Fibroblast of skin of left biceps (primary cell): ENCODE data around the gene RAB3B.
"Not testable (repeated sequence)": the region's sequence is repeated elsewhere in the genome, so short reads cannot be mapped to it uniquely, and the experiment has no call there.

Experiments used
- DNase-seq, 2 experiments: peaks; one replicate each; pipeline ENCODE4 v3.0.0-alpha.2; 2013; ENCODE audit warnings: low read depth in 2 of 2

Gene RAB3B

DNA sequence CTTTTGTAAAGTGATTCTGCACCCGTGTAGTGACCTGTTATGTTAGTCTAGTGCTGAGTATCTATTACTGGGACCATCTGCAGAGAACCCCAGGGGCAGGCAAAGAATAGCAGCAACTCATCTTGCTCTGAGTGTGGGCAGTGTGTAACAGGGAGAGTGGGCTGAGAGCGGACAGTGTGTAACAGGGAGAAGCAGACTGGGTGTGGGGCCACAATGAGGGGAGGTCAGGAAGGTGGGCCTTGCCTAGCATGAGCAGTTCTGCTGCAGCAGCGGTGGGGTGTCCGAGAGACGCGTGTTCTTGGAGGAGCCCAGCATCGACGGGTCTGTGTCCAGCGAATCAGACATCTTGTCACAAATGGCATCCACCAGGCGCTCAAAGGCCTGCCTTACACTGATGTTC, 70.8 kb downstream of the RAB3B start:
- no peak for DNase-seq

DNA sequence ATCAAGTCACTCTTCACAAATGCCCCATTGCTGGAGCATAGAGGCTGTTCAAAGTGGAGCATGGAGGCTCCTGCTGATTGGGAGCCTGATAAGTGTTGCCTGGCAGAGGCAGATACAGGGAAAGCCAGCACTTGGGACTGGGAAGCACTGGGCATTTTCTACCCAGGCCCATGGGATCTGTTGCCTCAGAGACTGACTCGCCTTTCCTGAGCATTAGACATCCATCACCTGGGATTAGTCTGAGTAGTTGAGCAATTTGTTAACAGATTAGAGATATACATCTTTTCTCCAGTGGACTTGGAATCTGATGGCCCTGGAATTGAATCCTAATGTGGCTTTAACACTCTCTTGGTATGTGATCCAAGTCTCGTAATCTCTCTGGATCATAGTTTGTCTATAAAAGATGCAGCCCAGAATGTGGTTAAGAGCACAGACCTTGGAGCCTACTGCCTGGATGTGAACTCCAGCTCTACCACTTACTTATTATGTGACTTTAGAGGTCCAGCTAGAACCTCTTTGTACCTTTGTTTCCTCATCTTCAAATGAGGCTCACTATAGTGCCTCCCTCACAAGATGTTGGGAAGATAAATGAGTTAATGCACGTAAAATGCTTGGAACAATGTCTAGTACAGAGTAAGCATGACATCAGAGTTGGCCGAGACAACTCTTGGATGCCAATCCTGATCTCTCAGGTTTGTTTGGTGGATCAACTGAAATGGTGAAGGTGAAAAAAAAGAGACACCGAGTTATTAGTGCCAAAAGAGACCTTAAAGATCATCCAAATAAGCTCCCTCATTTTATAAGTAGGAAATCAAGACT, 73.7 kb downstream of the RAB3B start:
- DNase-seq, result no peak

DNA sequence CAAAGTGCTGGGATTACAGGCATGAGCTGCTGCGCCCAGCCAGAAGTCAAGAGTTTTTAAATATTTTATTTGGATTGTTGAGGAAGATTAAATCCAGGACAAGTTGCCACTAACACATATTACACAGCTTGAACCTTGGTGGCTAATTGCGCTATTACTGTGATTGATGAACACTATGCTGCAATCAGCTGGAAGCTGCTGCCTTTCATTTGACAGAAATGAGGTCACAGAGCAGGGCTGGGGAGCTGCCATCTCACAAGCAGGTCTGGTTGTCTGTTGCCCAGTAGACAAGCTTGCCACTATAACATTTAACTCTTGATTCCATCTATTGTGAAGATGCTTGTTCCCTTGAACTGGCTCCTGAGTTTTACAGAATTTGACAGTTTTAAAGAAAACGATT, 74.5 kb downstream of the RAB3B start:
- no peak for DNase-seq

DNA sequence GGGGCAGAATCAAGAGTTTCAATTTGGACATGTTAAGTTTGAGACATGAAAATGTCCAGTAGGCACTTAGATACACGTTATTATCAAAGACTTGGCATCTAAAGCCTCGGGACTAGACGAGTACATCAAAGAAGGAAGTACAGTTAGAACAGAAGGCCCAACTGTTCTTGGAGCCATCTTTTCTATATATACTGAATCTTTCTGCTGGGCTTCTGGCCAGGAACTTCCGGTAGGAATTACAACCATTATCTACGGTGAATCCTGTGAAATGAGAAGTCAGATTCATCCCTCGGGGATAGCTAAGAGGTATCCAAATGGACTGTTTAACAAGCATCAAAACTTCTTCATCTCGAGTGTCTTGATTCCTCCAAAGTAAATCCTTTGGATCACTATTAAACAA, 77.6 kb downstream of the RAB3B start:
- no peak for DNase-seq

DNA sequence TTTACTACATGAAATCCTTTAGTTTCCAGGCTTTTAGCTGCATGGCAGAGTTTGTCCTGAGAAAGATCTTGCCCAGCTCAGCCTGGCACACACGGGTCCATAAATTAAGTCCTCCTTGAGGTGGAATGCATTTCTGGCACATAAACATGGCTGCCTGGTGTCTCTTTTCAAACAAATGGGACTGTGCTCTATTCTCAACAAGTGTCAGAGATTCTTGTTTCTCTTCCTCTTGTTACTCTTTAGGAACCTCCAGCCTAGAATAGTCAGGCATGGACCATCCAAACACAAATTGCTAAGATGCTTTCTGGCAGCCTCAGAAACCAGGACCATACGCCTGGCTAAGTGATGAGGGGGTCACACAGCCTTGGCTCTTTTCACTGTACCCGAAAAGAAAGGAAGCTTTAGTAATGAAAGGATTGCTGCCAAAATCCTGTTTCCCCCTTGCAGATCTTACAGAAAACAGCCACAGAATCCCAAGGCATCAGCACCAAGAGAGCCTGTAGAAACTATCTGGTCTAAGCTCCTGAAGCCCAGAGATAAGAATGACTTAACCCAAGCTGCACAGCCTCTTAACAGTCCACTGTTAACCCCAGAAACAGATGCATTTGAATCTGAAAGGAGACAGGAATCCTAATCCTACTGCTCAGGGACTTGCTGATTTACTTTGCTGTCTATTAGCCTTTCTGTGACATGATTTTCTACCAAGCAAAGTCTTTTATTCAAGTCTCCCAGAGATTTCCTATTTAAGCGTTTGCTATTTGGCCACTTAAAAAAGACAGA, 80.1 kb downstream of the RAB3B start:
- DNase-seq, result no peak

DNA sequence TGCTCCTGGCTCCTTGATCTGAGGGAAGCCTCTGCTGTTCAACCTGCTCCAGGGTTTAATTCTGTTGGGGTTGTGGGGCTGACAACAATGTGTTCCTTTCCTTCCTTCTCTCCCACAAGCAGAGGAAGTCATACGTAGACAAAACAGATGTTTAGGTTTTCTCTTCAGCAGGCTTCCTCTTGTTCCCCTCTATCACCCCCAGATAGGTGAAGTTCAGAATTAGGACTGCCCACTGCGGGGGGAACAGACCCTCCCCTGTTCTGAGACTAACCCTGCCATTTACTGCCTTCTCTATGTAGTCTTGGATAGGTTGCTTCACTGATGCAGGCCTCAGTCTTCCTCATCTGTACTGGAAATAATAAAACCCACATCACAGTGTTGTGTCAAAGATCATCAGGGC, 82.0 kb downstream of the RAB3B start:
- DNase-seq, result no peak

DNA sequence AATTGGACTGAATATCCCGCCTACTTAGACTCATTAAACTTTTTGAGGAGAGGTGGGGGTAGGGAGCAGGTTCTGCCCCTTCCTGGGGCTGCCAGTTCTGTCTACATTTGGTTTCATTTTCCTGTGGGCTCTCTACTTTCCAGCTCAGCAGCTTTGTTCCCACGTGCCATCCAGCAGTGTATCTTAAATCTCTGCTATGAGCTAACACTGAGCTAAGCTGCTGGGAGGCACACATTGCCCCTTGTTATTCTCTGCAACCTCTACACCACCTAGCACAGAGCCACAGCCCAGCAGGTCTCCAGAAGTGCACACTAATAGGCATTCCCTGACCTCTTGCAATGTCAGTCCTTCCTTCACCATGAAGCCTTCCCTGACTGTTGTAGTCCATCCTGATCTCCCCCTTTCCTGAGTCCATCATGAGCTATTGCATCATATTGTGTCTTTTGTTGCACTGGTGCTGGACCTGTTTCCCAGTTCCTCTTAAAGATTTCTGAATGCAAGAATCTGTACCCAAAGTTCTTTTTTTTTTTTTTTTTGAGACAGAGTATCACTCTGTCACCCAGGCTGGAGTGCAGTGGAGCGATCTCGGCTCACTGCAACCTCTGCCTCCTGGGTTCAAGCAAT, 83.3 kb downstream of the RAB3B start:
- no peak for DNase-seq

DNA sequence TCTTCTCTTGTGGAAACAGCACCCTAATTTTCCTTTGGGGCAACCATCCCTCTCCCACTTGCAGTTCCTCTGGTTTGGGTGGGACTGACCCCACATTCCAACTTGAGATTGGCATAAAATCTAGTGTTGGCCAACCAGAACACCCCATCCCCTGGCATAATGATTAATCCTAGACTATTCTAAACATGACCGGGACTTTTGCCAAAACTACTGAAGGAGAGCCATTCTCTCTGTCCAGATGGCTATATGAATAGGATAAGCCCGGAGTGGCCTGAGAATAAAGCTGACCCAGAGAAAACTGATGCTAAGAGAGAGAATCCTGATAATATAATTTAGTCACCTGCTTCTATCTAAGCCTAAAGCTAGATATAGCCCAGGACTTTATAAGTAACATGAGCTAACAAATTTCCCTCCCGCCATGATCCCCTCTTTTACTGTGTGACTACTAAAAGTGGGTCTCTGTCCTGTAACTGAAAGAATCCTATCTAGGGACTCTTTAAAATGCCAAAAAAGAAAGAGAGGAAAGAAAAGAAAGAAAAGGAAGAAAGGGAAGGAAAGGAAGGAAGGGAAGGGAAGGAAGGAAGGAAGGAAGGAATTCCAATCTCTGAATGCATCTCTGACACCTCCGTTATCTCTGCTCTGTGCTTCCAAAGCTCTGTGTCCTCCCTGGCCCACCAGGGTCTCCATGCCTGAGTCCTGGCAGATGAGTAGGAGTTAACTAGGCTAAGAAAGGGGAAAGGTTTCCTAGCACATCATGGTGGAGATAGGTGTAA, 84.0 kb downstream of the RAB3B start:
- no peak for DNase-seq

DNA sequence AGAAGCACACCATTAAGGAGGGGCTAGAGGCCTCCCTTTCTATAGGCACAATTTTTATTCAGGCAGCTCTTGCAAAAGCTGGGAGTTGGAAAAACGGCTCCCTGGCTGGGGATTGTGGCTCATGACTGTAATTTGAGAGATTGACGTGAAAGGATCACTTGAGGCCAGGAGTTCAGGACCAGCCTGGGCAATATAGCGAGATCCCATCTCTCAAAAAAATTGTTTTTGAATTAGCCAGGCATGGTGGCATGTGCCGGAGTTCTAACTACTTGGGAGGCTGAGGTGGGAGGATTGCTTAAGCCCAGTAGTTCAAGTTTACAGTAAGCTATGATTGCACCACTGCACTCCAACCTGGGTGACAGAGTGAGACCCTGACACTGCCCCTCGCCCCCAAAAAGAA, 88.0 kb downstream of the RAB3B start:
- no peak for DNase-seq

DNA sequence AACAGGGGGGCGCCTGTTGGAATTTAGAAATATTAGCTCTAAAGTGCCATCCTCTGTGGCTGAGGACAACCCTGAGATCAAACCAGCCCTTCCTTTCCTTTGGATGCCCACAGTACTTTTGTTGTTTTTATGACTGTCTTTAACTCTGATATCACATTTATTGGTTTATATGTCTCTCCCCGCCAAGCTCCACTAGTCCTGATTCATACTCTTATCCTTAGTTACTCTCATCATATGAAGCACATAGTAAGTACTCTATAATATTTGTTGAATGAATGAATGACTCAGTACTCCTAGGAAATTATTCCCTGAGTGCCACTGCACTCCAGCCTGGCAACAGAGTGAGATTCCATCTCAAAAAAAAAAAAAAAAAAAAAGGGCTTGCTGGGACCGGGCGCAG, 89.3 kb downstream of the RAB3B start:
- DNase-seq, result no peak

DNA sequence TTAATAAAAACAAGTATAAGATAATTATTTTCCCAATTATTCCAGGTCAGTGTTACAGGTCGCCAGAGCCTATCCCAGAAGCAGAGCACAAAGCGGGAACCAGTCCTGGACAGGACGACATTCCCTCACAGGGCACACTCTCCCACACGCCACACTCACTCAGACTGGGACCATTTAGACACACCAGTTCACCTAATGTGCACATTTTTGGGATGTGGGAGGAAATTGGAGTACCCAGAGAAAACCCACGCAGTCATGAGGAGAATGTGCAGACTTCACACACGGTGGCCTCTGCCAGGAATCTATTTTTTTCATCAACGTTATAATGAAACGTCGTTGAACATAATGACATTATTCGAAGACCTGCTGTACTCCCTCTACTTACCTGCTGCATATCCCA, 91.5 kb downstream of the RAB3B start:
- DNase-seq, result no peak

DNA sequence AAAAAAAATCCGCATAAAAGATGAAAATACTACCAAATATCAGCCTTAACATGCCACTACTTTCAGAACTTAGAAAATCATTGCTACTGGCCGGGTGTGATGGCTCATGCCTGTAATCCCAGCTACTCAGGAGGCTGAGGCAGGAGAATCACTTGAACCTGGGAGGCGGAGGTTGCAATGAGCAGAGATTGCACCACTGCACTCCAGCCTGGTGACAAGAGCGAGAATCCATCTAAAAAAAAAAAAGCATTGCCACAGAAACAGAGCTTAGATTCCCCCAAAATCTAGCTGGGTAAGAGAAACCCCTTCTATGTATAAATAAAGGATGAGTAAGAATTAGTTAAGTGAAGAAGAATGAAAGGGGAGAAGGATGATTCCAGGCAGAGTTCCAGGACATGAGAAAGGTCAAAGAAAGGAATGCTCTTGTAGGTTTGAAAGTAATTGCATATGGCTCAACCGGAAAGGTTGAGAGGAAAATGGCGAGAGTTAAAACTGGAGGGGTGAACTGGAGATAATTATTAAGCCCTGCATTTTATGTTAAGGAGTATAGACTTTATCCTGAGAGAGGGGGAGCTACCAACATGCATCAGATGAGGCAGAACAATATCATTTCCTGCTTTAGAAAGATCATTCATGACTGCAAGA, 92.3 kb downstream of the RAB3B start:
- DNase-seq, result peak; percentile 95

DNA sequence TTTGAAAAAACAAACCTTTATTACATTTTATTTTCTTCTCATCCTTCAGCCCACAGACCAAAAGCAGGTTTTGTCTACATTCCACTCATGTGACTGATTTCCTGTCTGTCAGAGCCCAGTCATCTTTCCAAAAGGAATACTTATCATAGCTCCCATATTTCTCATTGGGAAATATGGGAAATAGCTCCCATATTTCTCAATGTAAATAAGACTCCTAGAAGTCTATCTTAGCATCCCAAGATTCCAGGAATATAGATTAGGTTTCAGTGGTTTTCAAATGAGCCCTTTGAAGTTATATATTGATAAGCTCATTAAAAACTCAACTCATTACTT, 92.8 kb downstream of the RAB3B start:
- DNase-seq, result peak; percentile 94

DNA sequence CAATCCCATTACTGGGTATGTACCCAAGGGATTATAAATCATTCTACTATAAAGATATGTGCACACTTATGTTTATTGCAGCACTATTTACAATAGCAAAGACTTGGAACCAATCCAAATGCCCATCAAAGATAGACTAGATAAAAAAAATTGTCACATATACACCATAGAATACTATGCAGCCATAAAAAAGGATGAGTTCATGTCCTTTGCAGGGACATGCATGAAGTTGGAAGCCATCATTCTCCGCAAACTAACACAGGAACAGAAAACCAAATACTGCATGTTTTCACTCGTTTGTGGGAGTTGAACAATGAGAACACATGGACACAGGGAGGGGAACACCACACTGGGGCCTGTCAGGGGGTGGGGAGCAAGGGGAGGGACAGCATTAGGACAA, 95.8 kb downstream of the RAB3B start:
- DNase-seq, result not testable (repeated sequence)

DNA sequence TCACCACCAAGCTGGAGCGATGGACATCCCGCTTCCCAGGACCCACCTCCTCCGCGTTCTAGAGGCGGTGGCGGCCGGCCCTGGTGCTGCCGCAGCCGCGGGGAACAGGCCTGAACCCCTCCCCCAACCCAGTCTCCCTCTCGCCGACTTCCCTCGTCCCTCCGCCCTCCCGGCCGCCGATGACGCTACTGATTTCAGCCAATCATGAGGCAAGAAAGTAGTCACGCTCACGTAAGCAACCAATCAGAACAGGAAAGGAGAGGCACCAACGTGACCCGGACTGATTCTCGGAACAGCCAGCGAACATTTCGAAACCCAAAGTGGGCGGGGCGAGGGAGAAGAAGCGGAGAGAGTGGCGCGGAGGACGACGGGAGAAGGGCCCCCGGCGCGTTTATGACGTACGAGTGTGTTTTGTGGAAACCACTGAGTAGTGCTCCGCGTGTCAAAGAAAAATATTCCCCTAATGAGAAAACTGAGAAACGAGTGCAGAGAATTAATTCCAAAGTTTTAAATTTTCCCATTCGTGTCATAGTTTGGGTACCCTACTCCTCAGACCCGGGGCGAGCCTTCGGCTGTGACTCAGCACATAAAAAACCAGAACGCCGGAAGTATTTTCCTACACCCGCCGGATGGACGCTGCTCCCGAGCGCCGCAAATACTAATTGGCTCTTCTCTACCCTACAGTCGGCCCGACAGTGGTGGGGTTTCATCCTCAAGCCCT, 111.7 kb downstream of the RAB3B start, which contains the start of gene NRDC:
TSS of gene NRDC (minus strand) at position 112 of the 721 bp plus-strand sequence. CDS start 112 bp downstream, outside the sequence.
- peak; percentile 100 for DNase-seq

DNA sequence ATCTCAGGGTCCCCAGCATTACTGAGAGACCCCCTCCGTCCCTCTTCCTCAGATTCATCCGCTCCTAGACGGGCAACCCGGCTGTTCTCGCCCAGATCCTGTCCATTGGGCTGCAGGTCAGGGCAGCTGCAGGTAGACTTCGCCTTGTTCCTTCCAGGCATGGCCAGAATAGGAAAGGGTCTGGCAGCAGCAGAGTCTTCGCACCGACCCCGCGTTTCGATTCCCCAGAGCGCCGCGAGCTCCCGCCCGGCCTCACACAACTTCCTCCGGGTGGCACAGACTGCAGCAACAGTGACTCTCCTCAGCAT, 112.2 kb downstream of the RAB3B start:
- DNase-seq, result no peak

DNA sequence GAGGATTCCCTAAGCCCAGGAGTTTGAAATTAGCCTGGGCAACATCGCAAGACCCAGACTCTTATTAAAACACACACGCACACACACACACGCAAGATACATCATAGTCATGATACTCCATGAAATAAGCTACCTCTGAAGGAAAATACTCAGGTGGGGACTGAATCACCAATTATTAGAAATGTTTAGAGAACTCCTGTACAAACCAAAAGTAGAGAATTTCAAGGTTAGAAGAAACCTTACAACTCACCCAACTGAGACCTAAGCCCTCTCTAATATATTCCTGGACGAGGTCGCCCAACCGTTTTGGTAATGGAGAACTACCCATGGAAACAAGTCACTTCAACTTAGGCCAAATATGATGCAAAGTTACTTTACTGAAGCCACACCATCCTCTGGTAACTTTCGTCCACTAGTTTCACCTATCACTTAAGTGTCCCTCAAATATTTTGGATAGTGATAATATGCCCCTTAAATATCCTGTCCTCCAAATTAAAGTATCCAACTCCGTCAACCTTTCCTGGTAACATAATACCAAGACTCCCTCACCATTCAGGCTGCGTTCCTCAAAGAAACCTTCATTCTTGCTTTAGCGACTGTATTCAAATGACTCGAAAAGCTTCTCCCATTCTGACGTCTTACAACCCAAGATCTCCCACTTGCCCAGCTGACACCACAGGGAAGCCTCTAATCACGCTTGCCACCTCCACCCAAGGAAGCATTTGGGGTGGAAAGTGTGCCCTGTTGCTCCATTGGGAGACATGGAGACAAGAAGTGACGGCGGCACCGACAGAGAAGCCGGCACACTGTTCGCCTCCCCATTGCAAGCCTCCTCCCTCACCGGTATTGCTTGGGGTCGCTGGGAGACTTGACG, 112.8 kb downstream of the RAB3B start:
- no peak for DNase-seq

DNA sequence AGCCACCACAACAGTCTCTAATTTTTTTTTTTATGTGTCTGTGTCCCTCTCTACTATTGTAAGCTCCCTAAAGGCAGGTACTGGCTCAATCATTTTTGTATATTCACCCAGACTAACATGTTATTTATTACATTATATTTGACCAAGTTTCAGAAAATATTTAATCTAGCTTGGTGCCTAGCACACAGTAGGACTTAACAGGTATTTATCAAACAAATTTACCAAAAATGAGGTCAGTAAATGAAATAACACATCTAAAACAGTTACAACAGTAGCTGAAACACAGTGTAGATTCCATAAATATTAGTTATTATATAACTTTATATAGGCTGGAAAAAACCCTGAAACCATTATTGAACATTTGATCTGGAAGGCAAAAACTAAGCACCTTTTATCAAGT, 114.7 kb downstream of the RAB3B start:
- no peak for DNase-seq

DNA sequence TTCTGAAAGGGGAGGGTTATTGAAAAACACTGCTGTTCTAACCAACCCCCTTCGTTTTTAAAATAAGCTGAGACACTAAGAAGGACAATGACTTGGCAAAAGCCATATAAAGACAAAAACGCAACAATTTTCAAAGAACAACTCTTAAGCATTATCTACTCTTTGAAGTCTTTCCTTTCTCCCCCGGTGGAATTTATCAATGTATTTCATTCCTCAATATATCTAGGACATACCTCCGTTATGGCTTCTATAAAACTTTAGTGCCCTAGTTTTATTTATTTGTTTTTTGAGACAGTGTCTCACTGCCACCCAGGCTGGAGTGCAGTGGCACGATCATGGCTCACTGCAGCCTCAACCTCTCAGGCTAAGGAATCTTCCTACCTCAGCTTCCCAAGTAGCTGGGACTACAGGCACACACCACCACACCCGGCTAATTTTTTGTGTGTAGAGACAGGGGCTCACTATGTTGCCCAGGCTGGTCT, 115.2 kb downstream of the RAB3B start:
- DNase-seq, result no peak

DNA sequence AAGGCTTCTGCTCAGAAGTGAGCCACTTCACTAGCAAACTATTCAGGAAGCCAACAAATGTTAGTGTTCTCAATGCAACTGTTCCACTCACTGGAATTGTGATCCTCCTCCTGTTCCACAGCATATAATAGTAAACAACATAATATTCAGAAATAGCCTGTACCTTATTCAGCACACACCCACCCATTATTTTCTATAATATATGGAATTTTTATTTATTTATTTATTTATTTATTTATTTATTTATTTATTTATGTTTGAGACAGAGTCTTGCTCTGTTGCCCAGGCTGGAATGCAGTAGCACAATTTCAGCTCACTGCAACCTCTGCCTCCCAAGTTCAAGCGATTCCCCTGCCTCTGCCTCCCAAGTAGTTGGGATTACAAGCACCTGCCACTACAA, 117.2 kb downstream of the RAB3B start:
- DNase-seq, result not testable (repeated sequence)
